SK-N-MC (cell line): Measurements from ENCODE around the gene LSM3.

Experiments
- EZH2 ChIP-seq: fragments of 200-600 bp; sonication (generic); IDR thresholded peaks from one replicate; pipeline ENCODE4 v1.6.1; 2017; ENCODE audit warnings: antibody characterized with exemption
- POLR2AphosphoS5 ChIP-seq: IDR thresholded peaks from 2 replicates; pipeline ENCODE4 v1.6.1; 2012; ENCODE audit warnings: mild to moderate bottlenecking, low read depth, low read length, borderline replicate concordance

GRCh38 chr3:14235003-14235911, 56.6 kb downstream of the LSM3 start:
- TF ChIP-seq POLR2AphosphoS5 (no peak), EZH2 (no peak)
